Ishikawa (cell line): Measurements from ENCODE around the gene CSNK2A2.

Experiments
- CEBPB ChIP-seq: IDR thresholded peaks from 2 replicates; pipeline ENCODE4 v1.6.1; 2012
- CREB1 ChIP-seq: IDR thresholded peaks from 2 replicates; pipeline ENCODE4 v1.6.1; 2012; ENCODE audit warnings: low read depth
- EGR1 ChIP-seq: IDR thresholded peaks from 2 replicates; pipeline ENCODE4 v1.6.1; 2012
- EP300 ChIP-seq: IDR thresholded peaks from 2 replicates; pipeline ENCODE4 v1.6.1; 2012; ENCODE audit warnings: borderline replicate concordance
- FOXM1 ChIP-seq: IDR thresholded peaks from 2 replicates; pipeline ENCODE4 v1.6.1; 2012; ENCODE audit warnings: low read depth, borderline replicate concordance
- MAX ChIP-seq: IDR thresholded peaks from 2 replicates; pipeline ENCODE4 v1.6.1; 2012
- NFIC ChIP-seq: IDR thresholded peaks from 2 replicates; pipeline ENCODE4 v1.6.1; 2012
- RAD21 ChIP-seq: IDR thresholded peaks from 2 replicates; pipeline ENCODE4 v1.6.1; 2012; ENCODE audit warnings: low read depth
- TAF1 ChIP-seq: IDR thresholded peaks from 2 replicates; pipeline ENCODE4 v1.6.1; 2012; ENCODE audit warnings: low read depth, mild to moderate bottlenecking
- TCF12 ChIP-seq: IDR thresholded peaks from 2 replicates; pipeline ENCODE4 v1.6.1; 2012; ENCODE audit warnings: low read depth
- TEAD4 ChIP-seq: IDR thresholded peaks from 2 replicates; pipeline ENCODE4 v1.6.1; 2012
- USF1 ChIP-seq: IDR thresholded peaks from 2 replicates; pipeline ENCODE4 v1.6.1; 2012
- YY1 ChIP-seq: IDR thresholded peaks from 2 replicates; pipeline ENCODE4 v1.6.1; 2012; ENCODE audit warnings: low read depth
- ZBTB7A ChIP-seq: IDR thresholded peaks from 2 replicates; pipeline ENCODE4 v1.6.1; 2012; ENCODE audit warnings: low read depth
- TF ChIP-seq, protein P1 (sequence below): IDR thresholded peaks from 2 replicates; pipeline ENCODE4 v1.6.1; 2012; ENCODE audit warnings: low read depth, mild to moderate bottlenecking

The CSNK2A2 gene

GRCh38 chr16:58211846-58212245, 13.9 kb upstream of the CSNK2A2 start:
- TF ChIP-seq TCF12 (no peak), RAD21 (no peak)

GRCh38 chr16:58211245-58211644, 13.3 kb upstream of the CSNK2A2 start:
- no peak for TF ChIP-seq EGR1
- TF ChIP-seq CREB1 = no peak
- TF ChIP-seq RAD21 = no peak
- TF ChIP-seq CEBPB = no peak
- no peak for TF ChIP-seq YY1
- no peak for TF ChIP-seq TEAD4
- no peak for TF ChIP-seq TAF1
- no peak for TF ChIP-seq TCF12
- no peak for TF ChIP-seq USF1
- no peak for TF ChIP-seq MAX
- TF ChIP-seq, protein P1, sequence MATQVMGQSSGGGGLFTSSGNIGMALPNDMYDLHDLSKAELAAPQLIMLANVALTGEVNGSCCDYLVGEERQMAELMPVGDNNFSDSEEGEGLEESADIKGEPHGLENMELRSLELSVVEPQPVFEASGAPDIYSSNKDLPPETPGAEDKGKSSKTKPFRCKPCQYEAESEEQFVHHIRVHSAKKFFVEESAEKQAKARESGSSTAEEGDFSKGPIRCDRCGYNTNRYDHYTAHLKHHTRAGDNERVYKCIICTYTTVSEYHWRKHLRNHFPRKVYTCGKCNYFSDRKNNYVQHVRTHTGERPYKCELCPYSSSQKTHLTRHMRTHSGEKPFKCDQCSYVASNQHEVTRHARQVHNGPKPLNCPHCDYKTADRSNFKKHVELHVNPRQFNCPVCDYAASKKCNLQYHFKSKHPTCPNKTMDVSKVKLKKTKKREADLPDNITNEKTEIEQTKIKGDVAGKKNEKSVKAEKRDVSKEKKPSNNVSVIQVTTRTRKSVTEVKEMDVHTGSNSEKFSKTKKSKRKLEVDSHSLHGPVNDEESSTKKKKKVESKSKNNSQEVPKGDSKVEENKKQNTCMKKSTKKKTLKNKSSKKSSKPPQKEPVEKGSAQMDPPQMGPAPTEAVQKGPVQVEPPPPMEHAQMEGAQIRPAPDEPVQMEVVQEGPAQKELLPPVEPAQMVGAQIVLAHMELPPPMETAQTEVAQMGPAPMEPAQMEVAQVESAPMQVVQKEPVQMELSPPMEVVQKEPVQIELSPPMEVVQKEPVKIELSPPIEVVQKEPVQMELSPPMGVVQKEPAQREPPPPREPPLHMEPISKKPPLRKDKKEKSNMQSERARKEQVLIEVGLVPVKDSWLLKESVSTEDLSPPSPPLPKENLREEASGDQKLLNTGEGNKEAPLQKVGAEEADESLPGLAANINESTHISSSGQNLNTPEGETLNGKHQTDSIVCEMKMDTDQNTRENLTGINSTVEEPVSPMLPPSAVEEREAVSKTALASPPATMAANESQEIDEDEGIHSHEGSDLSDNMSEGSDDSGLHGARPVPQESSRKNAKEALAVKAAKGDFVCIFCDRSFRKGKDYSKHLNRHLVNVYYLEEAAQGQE = no peak
- no peak for TF ChIP-seq ZBTB7A

DNA sequence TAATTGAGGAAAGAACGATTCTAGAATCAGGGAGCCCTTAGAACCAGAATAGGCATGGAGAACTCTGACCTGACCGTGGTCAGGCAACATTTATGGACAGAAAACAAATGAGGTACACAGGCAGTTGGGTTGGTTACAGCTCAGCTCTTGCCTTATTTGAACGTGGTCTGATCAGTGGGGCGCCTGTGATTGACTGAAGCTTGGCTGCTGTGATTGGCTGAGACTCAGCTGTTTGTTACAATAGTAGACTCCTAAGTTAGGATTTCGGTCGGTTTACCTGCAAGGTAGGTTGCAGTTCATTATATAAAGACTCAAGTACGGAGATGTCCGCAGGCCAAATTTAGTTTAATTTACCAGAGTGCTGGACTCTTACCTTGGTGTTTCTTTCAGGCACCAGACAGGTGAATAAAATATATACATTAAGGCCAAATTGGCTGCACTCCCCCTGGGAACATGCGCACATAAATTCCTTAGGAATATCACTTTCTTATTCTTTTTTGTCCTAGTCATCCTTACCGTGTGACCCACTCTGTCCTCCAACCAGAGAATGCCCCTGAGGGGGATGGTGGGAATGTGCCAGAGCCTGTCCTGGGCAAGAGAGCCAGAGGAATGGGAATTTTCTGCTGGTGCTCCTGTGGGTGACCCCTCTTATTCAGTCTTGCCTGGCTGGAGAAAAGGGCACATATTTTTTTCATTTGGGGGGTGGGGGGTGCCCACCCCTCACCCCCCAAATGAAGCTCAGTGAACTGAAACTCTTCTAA, 7.5 kb upstream of the CSNK2A2 start:
- TF ChIP-seq RAD21 (no peak), YY1 (no peak), EP300 (no peak), TAF1 (no peak), CREB1 (no peak), EGR1 (no peak), CEBPB (no peak), USF1 (no peak), MAX (no peak), ZBTB7A (no peak), TEAD4 (no peak), TCF12 (no peak), FOXM1 (no peak), NFIC (no peak)
- TF ChIP-seq, protein P1 = no peak

DNA sequence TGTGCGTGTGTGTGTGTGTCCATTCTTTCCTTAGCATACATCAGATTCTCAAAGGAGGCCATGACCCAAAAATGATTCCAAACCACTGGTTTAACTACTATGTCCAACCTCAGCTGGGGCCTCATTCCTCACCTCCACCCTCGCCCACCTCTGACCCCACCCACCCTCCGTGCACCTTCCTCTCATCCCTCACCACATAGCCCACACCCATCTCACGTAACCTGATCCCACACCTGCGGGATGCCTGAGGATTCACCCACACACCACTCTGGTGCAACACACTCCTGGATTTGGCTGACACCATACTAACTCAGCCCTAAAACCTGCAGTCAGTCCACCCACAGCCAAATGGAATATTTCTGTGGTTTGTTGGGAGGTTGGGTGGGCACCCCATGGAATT, 3.3 kb upstream of the CSNK2A2 start:
- TF ChIP-seq NFIC (no peak), CREB1 (no peak), USF1 (no peak), TCF12 (no peak), TAF1 (no peak), TEAD4 (no peak), RAD21 (no peak), EGR1 (no peak), EP300 (no peak), ZBTB7A (no peak), MAX (no peak), YY1 (no peak), CEBPB (no peak), FOXM1 (no peak)
- TF ChIP-seq, protein P1 = no peak
